Right lobe of liver (tissue), 4 donors: ENCODE measurements around the gene BSND.
"Not testable (repeated sequence)": the region's sequence is repeated elsewhere in the genome, so short reads cannot be mapped to it uniquely, and the experiment has no call there.

ENCODE experiments used
- POLR2A ChIP-seq: fragments of 450-650 bp; IDR thresholded peaks from one replicate; pipeline ENCODE4 v1.6.1; 2017; ENCODE audit warnings: antibody characterized with exemption, mild to moderate bottlenecking
- TF ChIP-seq, protein P1 (sequence below), 4 donors: fragments of 200-600 bp in 3 of 4; fragments of 450-650 bp in 1 of 4; IDR thresholded peaks; one replicate each; pipeline versions ENCODE4 v1.5.1 to v1.8.0; 2016 to 2022; ENCODE audit warnings: antibody characterized with exemption in 4 of 4, mild to moderate bottlenecking in 2 of 4
- donor health status: DM: no; HTN: no; CAD: no.
- donor health status: DM: no; HTN: no; CAD: no.
- donor health status: DM: no; HTN: yes; CAD: no.

DNA sequence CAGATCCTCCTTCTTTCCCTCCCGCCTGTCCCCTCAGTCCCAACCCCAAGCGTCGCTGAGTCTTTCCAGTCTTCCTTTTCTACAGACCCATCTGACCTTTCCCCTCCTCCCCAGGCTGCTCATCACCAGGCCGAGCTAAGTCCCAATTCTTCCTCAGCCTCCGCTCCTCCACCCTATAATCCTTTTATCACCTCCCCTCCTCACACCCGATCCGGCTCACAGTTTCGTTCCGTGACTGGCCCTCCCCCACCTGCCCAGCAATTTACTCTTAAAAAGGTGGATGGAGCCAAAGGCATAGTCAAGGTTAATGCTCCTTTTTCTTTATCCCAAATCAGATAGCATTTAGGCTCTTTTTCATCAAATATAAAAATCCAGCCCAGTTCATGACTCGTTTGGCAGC lies 25.4 kb downstream of the BSND start:
- TF ChIP-seq, protein P1, sequence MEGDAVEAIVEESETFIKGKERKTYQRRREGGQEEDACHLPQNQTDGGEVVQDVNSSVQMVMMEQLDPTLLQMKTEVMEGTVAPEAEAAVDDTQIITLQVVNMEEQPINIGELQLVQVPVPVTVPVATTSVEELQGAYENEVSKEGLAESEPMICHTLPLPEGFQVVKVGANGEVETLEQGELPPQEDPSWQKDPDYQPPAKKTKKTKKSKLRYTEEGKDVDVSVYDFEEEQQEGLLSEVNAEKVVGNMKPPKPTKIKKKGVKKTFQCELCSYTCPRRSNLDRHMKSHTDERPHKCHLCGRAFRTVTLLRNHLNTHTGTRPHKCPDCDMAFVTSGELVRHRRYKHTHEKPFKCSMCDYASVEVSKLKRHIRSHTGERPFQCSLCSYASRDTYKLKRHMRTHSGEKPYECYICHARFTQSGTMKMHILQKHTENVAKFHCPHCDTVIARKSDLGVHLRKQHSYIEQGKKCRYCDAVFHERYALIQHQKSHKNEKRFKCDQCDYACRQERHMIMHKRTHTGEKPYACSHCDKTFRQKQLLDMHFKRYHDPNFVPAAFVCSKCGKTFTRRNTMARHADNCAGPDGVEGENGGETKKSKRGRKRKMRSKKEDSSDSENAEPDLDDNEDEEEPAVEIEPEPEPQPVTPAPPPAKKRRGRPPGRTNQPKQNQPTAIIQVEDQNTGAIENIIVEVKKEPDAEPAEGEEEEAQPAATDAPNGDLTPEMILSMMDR (IDR thresholded peaks at IDR 0.05) = not testable (repeated sequence)
- TF ChIP-seq POLR2A = not testable (repeated sequence)
